ENCODE results near the gene PIK3C3. TPM values are rescaled to one million over a fixed set of nuclear protein-coding genes. Genes with fewer than 3 reads are reported as not detected.

PIK3C3 gene
- total and polyA plus RNA-seq, 9 of the 15 experiments (the other 6 are each of a cell fraction or from before 2014, with no cell fraction given), result 27.0 to 101 (median 42.9) TPM

GRCh38 chr18:41954827-41955613, at the start of gene PIK3C3 (continued):
- TF ChIP-seq AFF1 (IDR thresholded peaks at IDR 0.05; ENCODE audit: low read depth in 1 of 2, partially characterized antibody in 2 of 2) (no peak), GABPA (tag; conservative IDR thresholded peaks at IDR 0.05; ENCODE audit: low read depth) (peak; percentile 98), DMBX1 (CRISPR knock-in tag; IDR thresholded peaks at IDR 0.05; ENCODE audit: borderline replicate concordance) (no peak), NRF1 (conservative IDR thresholded peaks at IDR 0.05 in 1 of 2, IDR thresholded peaks at IDR 0.05 in 1 of 2) (peak; percentile 89 to 90), ZBTB7A (IDR thresholded peaks at IDR 0.05; ENCODE audit: borderline replicate concordance, control insufficient read depth, low read depth, low read length) (no peak), ZNF561 (CRISPR knock-in tag; conservative IDR thresholded peaks at IDR 0.05) (no peak), SIX5 (IDR thresholded peaks at IDR 0.05; ENCODE audit: borderline replicate concordance in 1 of 2, insufficient read depth in 1 of 2, low read depth in 1 of 2, low read length in 2 of 2) (peak in 1 of 2 experiments; percentile 46; a peak in 1 of 4 replicates), NR3C1 (CRISPR knock-in tag; IDR thresholded peaks at IDR 0.05) (no peak), RBBP5 (IDR thresholded peaks at IDR 0.05; ENCODE audit: borderline replicate concordance, insufficient read depth, low read length, poor library complexity, severe bottlenecking) (peak; percentile 81), DACH1 (IDR thresholded peaks at IDR 0.05; ENCODE audit: partially characterized antibody) (peak; percentile 89), HDGF (IDR thresholded peaks at IDR 0.05) (no peak), PHF20 (IDR thresholded peaks at IDR 0.05; ENCODE audit: partially characterized antibody) (peak; percentile 90), IRF9 (tag; IDR thresholded peaks at IDR 0.05) (no peak), MAZ (CRISPR knock-in tag; conservative IDR thresholded peaks at IDR 0.05 in 1 of 2, IDR thresholded peaks at IDR 0.05 in 1 of 2) (peak; percentile 22 to 56; a peak in 2 of 4 replicates), SAP30 (IDR thresholded peaks at IDR 0.05; ENCODE audit: borderline replicate concordance, insufficient read depth, low read depth, low read length, poor library complexity, severe bottlenecking) (peak; percentile 97), ZNF316 (IDR thresholded peaks at IDR 0.05) (peak; percentile 91), RBM39 (optimal IDR thresholded peaks at IDR 0.05; ENCODE audit: low read depth, low read length) (no peak), ZC3H4 (CRISPR knock-in tag; IDR thresholded peaks at IDR 0.05; ENCODE audit: borderline replicate concordance) (no peak), RBM14 (IDR thresholded peaks at IDR 0.05; ENCODE audit: borderline replicate concordance, insufficient read depth, low read depth, low read length) (no peak), PCBP1 (IDR thresholded peaks at IDR 0.05; ENCODE audit: low read depth, low read length, poor library complexity, severe bottlenecking) (no peak)
